Measurements from ENCODE around the gene ENGASE. TPM values are rescaled to one million over a fixed set of nuclear protein-coding genes. Genes with fewer than 3 reads are reported as not detected.

The ENGASE gene
- total and polyA plus RNA-seq, 2 of the 8 experiments (the other 6 are each of a cell fraction or from before 2014, with no cell fraction given): 9.3 to 36.1 TPM

DNA sequence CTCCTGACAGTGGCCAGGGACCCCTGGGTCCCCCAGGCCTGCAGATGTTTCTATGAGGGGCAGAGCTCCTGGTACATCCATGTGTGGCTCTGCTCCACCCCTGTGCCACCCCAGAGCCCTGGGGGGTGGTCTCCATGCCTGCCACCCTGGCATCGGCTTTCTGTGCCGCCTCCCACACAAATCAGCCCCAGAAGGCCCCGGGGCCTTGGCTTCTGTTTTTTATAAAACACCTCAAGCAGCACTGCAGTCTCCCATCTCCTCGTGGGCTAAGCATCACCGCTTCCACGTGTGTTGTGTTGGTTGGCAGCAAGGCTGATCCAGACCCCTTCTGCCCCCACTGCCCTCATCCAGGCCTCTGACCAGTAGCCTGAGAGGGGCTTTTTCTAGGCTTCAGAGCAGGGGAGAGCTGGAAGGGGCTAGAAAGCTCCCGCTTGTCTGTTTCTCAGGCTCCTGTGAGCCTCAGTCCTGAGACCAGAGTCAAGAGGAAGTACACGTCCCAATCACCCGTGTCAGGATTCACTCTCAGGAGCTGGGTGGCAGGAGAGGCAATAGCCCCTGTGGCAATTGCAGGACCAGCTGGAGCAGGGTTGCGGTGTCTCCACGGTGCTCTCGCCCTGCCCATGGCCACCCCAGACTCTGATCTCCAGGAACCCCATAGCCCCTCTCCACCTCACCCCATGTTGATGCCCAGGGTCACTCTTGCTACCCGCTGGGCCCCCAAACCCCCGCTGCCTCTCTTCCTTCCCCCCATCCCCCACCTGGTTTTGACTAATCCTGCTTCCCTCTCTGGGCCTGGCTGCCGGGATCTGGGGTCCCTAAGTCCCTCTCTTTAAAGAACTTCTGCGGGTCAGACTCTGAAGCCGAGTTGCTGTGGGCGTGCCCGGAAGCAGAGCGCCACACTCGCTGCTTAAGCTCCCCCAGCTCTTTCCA lies 25.5 kb upstream of the ENGASE start:
- WGBS, 2 experiments (ENCODE audit: extremely low coverage in 1 of 2, insufficient coverage in 1 of 2, insufficient read length in 1 of 2, insufficient replicate concordance in 2 of 2, low coverage in 1 of 2, low lambda C conversion rate in 2 of 2, missing lambda C conversion rate in 1 of 2): 87% methylated on average over 17 of the region's 21 CpGs; no CpG with 5 or more reads in 1 of the 2 experiments
- Histone ChIP-seq H2AK5ac (ENCODE audit: low read depth, low read length) (no peak overlapping the region), H4K8ac (ENCODE audit: extremely low read depth, insufficient read depth, low read length) (no peak overlapping the region), H3K18ac (ENCODE audit: extremely low read depth, low read length) (no peak overlapping the region), H2BK120ac (replicated peaks; ENCODE audit: low read depth, low read length) (no peak overlapping the region), H3K27ac (ENCODE audit: low read depth, low read length) (no peak overlapping the region), H3K4me3 (ENCODE audit: extremely low read depth in 1 of 4, insufficient read depth in 2 of 4, low read depth in 3 of 4, low read length in 4 of 4) (no peak overlapping the region), H3K4ac (replicated peaks; ENCODE audit: insufficient read length, low read depth, low read length) (no peak overlapping the region), H2BK20ac (ENCODE audit: low read length) (no peak overlapping the region), H3K4me1 (replicated peaks in 1 of 4; ENCODE audit: control insufficient read depth in 3 of 4, insufficient read depth in 4 of 4, low read length in 3 of 4) (no peaks in the 10 kb centered on the region), H4K5ac (ENCODE audit: insufficient read length, low read depth, low read length) (no peak overlapping the region), H2AFZ (ENCODE audit: low read length) (no peak overlapping the region), H2BK12ac (ENCODE audit: low read depth, low read length) (no peak overlapping the region), H3K79me2 (ENCODE audit: control insufficient read depth in 1 of 2, insufficient read depth in 2 of 2, low read length in 2 of 2) (no peaks in the 10 kb centered on the region), H4K20me1 (replicated peaks in 1 of 2; ENCODE audit: control insufficient read depth in 1 of 2, insufficient read depth in 2 of 2, low read length in 2 of 2) (no peaks in the 10 kb centered on the region), H3K36me3 (ENCODE audit: control insufficient read depth in 2 of 4, insufficient read depth in 4 of 4, low read length in 3 of 4) (no peaks in the 10 kb centered on the region), H3K14ac (ENCODE audit: insufficient read length) (no peak overlapping the region), H3K79me1 (ENCODE audit: low read depth, low read length) (no peaks in the 10 kb centered on the region), H3K23ac (ENCODE audit: insufficient read length) (no peak overlapping the region), H2BK5ac (ENCODE audit: low read depth, low read length) (no peak overlapping the region), H3K9ac (replicated peaks in 1 of 4; ENCODE audit: extremely low read depth in 1 of 4, low read depth in 3 of 4, low read length in 3 of 4) (no peak overlapping the region), H3K9me3 (ENCODE audit: insufficient read depth in 2 of 2, low read depth in 1 of 2, low read length in 1 of 2) (peaks cover 0 to 5% of the 10 kb centered on the region in 2 experiments; a peak in 3 of 4 replicates), H2BK15ac (ENCODE audit: low read length) (no peak overlapping the region), H3K27me3 (replicated peaks in 1 of 4; ENCODE audit: control insufficient read depth in 3 of 4, extremely low read depth in 1 of 4, insufficient read depth in 3 of 4, low read length in 3 of 4) (peaks cover 0 to 2% (median 0%) of the 10 kb centered on the region in 4 experiments; a peak in 3 of 7 replicates), H4K91ac (replicated peaks; ENCODE audit: insufficient read length, low read length) (no peak overlapping the region), H3K23me2 (ENCODE audit: low read depth, low read length) (no peaks in the 10 kb centered on the region), H3K4me2 (ENCODE audit: insufficient read depth in 1 of 2, low read depth in 2 of 2, low read length in 2 of 2) (no peak overlapping the region), H3K56ac (replicated peaks; ENCODE audit: insufficient read length, low read depth, low read length) (no peak overlapping the region)
- ChIA-PET CTCF (ENCODE audit: partially characterized antibody) (interaction anchor here (0.9 to 2.6 kb wide), 12 partner anchors 8 to 347 kb away, joined by 3 to 9 read pairs (median 4); no protein-coding TSS in a partner anchor), POLR2A (ENCODE audit: partially characterized antibody) (no interaction called here)
- FAIRE-seq (no peak), DNase-seq (ENCODE audit: low read depth in 1 of 2, low spot score in 2 of 2) (no peak)
- TF ChIP-seq SIX5 (IDR thresholded peaks at IDR 0.05; ENCODE audit: low read depth, low read length): no peak
- no peak for TF ChIP-seq SIRT6 (IDR thresholded peaks at IDR 0.05; ENCODE audit: low read length)
- no peak for TF ChIP-seq TAF7 (optimal IDR thresholded peaks at IDR 0.05; ENCODE audit: borderline replicate concordance, low read depth, low read length)
- TF ChIP-seq RAD21 (IDR thresholded peaks at IDR 0.05 in 1 of 2, conservative IDR thresholded peaks at IDR 0.05 in 1 of 2; ENCODE audit: low read depth in 2 of 2, low read length in 2 of 2): no peak
- no peak for TF ChIP-seq FOSL1 (IDR thresholded peaks at IDR 0.05; ENCODE audit: insufficient read depth, low read depth, low read length)
- no peak for TF ChIP-seq EGR1 (IDR thresholded peaks at IDR 0.05; ENCODE audit: borderline replicate concordance, low read depth, low read length)
- no peak for TF ChIP-seq POU5F1 (IDR thresholded peaks at IDR 0.05; ENCODE audit: low read depth, low read length)
- no peak for TF ChIP-seq SIN3A (conservative IDR thresholded peaks at IDR 0.05 in 1 of 2, IDR thresholded peaks at IDR 0.05 in 1 of 2; ENCODE audit: low read depth in 1 of 2, low read length in 2 of 2)
- TF ChIP-seq CREB1 (IDR thresholded peaks at IDR 0.05): no peak
- no peak for TF ChIP-seq RNF2 (IDR thresholded peaks at IDR 0.05; ENCODE audit: borderline replicate concordance, low read depth, low read length, missing control alignments, poor library complexity, severe bottlenecking)
- TF ChIP-seq, protein P1, sequence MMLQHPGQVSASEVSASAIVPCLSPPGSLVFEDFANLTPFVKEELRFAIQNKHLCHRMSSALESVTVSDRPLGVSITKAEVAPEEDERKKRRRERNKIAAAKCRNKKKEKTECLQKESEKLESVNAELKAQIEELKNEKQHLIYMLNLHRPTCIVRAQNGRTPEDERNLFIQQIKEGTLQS (IDR thresholded peaks at IDR 0.05; ENCODE audit: insufficient read depth, low read depth, low read length): no peak
